ENCODE results near the gene SUPT20H.

SUPT20H gene

DNA sequence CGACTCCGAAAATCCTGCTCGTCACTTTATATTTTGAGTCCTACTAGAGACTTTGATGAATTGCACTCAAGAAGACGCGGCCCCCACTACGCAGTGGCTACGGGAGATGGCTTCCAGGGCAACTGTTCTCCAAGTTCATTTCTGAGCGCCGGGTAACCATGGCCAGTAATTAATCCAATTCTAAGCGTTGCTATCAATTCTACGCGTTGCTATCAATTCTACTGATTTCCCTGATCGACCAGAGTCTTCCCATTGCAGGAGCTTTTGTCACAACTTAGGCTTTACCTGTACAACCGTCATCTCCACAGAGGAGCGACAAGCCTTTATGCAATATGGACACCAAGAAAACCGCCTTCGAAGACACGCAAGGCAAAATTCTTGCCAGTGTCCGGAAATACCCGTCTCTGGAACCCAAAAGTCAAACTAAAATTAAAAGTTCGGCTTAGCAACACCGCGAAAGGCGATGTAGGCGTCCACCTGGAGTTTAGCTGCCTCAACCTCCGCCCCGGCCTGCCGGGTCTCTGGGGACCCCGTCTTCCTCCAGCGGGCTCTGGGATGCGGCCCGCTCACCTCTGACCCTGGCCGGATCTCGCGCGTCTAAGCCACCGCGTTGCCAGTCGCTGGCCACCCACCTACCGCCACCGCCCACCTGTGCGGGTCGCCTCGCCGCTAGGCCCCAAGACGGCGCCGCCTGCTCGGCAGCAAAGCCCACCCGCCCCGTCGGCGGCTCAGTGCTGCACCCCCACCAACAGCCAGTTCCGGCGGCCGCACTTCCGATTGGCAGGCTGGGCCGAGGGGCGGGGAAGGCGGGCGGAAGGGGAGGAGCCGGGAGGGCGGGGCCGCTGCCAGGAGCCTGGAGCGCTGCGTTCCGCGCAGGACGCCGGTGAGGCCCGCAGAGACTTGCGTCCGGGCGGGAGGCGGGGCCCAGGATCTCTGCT, at the start of gene SUPT20H:
TSS of gene SUPT20H (minus strand) at position 779 of the 938 bp plus-strand sequence. CDS start 8,198 bp downstream, outside the sequence.
- DNase-seq = peak; percentile 96

DNA sequence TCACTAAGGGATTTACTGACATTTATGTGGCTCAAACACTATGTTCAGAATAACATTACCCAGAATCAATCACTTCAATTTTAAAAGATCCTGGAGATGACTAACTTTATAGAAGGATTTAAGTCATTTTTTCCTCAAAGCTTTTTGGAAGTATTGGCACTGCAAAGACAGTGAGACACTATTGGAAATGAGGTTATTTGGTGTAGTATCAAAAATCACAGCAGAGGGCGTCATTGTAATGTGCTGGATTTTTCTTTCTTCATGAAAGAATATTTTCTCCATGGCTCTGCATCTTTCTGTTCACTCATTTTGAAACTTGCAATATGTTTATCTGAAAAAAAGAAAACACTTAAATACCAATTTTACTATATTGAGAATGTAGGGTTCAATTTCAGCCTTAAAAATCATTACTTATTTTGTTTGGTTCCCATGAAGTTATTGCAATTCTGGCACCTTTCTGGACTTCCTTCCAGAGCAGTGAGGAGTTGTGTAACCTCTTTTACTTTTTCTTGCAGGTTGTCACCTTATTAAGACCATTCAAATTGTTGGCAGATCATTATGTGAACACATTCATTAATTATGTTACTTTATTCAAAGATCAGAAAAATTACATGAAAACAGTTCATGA, 49.7 kb upstream of the SUPT20H start:
- no peak for DNase-seq

DNA sequence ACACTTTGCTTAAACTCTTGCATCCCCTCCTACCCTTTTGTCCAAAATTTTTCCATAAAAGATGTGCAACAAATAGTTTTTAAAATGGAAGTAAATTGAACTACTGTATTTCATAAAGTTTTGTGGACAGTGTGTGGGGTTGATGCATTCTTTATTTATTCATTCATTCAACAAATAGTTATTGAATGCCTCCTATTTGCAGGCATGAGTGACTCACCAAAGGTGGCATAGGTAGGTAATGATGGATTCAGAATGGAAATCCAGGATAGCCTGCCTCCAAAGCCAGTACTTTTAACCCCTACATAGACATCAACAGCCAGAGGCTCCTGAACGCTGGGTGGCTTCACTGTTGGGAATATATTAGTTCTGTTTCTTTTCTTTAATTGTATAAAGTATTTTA, 48.4 kb upstream of the SUPT20H start:
- no peak for DNase-seq

DNA sequence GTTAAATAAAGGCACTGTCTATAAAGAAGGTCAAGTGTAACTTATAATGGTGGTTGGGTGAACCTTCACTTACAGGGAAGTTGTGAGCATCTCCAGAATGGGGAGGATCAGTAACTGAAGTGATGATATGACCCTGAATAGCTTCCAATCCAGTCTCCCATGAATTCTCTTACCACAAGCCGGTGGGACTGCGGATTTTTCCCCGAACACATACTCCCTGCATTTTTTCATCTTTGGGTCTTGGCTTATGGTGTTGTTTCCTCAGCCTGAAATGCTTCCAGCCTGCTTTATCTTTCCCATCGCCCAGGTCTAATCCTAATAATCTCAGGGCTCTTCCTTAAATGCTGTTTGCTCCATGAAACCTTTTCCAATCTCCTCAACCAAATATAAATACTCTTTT, 48.0 kb upstream of the SUPT20H start:
- no peak for DNase-seq

DNA sequence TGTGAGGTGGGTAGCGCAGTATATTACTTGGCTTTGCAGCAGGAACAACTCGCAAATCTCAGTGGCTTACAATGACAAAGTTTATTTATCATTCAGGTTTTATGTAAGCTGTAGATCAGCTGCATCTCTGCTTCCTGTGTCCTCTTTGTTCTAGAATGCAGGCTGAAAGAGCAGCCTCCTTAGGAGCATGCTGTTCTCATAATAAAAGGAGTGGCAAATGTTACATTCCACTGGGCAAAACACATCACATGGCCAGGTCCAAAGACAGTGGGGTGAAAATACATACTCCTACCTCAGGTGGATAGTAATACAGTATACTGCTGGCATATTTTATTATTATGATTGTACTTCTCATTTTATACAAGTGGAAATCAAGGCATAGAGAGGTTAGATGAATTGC, 47.2 kb upstream of the SUPT20H start:
- DNase-seq = no peak

DNA sequence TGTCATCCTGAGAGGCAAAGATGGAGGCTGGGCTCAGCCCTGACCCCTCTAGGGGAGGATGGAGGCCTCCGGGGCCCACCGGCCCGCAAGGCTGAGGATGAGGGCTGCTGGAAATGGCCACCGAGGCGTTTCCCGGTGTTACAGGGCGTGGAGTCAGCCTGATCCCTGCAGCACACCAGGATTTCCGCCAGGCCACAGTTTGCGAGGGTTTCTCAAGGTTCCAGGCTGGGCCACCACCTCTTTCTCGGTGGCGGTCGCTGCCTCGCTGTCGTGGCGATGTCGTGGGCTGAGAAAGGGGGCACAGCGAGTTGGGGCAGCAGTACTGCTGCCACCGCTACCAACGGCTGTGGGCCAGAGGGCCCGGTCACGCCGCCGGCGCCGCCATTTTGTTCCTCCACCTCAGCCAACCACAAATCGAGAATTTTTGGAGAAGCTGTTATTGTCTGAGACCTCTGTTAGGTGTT, 45.8 kb upstream of the SUPT20H start, which contains the start of gene CSNK1A1L:
TSS of gene CSNK1A1L (minus strand) at position 414 of the 464 bp plus-strand sequence. CDS start at position 6, 408 bp downstream.
- no peak for DNase-seq

DNA sequence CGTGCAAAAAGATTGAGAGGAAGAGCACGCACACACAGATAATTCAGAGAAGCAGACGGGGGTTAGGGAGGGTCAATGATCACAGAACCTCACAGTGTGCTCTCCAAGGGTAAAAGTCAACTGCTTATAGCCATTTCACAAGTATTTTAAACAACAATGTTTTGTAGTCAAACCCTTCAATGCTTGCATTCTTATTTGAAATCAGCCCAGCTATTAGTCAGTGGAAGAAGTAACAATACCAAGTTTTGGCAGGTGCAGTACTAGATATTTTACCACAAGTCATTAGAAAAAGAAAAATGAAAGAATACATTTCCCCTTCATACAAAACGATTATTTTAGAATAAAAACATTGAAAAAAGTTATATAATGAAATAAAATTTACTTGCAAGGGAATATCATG, 43.4 kb upstream of the SUPT20H start:
- no peak for DNase-seq

DNA sequence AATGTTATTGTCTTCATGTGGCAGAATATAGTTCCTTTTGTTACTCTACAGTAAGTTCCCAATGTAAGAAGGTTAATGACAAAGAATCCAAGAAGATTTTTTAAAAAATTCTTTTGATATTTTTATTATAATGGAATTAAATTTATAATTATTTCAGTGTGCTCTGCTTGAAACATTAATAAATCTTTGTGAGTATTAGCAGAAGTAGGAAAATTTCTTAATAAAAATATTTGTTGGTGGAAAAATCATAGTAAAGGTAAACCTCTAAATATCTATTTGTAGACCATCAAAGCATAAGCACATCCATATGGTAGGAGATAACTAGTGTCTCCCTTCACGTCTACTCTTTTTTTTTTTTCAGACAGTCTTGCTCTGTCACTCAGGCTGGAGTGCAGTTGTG, 41.7 kb upstream of the SUPT20H start:
- DNase-seq = no peak

DNA sequence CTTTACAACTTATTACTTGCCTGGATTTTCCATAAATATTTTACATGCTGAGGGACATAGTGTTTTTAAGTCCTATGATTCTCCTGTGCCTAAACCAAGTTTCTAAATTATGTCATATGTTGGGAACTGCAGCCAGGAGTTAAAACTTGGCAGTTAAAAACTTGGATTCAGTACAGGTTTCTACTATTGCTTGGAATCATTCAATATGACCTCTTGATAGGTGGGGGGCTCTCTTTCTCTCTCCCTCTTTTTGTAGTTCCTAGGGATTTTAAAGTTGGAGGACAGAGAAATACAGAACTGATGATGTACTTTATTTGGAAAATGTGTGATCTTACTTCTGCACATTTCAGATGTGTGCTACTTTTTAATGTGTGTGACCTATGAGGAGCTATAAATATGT, 41.2 kb upstream of the SUPT20H start:
- DNase-seq = no peak

DNA sequence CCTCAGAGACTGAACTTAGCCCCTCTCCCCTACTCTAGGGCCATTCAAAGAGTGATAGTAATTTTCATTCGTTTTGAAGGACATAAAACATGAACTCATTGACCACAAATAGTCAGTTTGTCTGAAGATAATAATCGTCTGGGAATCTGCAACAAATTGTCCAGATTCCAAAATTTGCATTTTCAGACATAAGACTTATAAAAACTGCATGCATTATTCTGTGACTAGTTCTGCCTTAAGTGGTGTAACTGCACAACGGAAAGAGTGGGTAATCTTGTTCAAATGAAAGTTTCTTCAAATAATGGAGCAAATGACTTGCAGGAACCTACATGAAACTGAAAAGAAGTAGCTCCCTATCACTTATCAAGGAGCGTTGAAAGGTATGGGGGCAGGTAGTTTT, 37.6 kb upstream of the SUPT20H start:
- no peak for DNase-seq

DNA sequence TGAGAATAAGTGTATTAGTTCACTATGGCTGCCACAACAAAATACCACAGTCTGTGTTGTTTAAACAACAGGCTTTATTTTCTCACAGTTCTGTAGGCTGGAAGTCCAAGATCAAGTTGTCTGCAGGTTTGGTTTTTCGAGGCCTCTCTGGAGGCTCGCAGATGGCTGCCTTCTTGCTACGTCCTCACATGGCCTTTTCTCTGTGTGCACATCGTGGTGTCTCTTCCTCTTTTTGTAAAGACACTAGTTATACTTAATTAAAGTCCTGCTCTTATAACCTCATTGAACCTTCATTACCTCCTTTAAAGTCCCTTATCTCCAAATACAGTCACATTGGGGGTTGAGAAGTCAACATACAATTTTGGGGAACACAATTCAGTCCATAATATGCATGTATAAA, 35.4 kb upstream of the SUPT20H start:
- no peak for DNase-seq

DNA sequence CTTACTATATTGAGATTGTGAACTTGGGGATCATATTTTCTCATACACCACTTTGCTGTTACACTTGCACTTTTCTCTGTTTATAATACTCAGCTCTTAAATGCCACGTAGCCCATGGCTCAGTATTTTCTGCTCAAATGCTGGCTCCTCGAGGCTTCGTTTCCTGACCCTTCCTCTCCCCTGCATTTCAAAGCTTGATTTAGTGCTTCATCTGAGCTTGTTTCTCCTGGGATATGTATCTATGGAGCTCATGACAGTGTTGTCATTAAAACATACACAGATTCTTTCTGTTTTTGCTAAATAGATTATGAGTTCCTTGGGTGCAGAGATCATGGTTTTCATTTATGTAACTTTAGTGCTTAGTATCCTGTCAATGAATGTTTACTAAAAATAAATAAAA, 34.6 kb upstream of the SUPT20H start:
- no peak for DNase-seq

DNA sequence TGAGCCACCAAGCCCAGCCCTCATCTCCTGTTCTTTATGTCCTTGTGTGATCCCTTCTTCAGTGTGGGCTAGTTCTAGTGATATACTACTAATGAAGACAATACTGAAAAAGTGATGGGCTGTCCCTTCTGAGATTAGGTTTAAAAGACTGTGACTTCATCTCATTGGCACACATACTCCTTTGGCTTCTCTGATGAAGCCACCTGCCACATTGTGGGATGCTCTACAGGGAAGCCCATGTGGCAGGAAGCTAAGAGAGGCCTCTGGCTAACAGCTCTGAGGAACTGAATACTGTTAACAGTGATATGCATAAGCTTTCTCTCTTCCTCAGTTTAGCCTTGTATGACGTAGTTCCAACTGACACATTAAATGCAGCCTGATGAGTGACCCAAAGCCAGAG, 32.3 kb upstream of the SUPT20H start:
- DNase-seq = no peak

DNA sequence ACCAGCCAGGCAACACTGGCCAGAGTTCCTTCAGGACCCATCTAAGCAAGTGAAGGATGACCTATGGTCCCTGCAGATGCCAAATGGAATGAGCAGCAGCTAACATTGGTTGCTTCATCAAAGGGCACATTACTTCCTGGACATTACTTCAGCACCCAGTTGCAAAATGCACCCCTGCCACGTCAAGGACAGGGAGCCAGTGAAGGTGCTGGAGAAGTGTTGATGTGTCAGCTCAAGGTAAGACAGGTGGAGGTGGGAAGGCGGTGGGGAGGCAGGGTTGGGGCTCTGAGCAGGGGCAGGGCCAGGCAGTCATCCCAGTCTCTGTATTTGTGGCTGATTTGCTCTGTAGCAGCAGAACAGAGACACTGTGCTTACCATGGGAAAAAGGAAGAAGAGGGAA, 31.4 kb upstream of the SUPT20H start:
- DNase-seq = no peak

DNA sequence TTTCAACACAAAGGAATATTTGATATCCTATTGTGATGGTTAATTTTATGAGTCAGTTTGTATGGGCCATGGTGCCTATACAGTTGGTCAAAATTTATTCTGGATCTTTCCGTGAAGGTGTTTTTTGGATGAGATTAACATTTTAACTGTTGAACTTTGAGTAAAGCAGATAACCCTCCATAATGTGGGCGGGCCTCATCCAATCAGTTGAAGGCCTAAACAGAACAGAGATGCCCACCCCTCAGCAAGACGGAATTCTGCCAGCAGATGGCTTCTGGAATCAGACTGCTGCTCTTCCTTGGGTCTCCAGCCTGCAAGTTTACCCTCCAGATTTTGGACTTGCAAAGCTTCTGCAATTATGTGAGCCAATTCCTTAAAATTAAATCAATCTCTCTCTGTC, 30.0 kb upstream of the SUPT20H start:
- DNase-seq = no peak

DNA sequence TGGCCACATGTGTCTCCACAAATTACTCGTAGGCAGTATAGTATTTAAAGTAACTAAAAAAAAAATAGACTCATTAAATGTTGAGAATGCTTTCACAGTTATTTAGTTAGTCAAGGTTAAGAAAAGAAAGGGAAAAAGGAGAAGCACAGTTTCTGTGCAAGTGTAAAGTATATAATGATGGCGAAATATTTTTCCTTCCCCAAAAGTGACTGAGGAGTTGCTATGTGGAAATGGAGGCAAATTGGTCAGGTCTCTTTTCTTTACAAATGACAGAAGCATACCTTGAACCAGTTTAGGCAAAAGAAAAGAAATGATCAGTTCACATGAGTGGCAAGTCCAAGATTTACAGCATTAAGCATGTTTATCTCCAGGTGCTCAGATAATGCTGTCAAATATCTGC, 28.0 kb upstream of the SUPT20H start:
- DNase-seq = no peak

DNA sequence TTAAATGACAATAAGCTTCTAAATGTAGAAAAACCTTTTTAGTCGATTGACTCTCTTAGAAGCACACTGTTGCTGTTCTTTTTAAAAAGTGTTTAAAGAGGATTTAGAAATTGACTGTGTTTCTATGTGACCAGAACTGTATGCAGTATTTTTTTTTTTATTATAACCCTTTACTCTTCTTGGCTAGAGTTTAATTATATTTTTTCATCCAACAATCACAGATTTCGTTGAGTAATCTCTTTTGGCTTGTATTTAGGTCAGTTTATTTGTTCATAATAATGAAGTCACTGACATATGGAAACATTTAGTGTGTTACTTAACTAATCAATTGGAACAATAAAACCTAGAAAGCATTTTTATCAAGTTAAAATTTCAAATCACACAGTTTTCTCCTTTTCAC, 26.1 kb upstream of the SUPT20H start:
- no peak for DNase-seq

DNA sequence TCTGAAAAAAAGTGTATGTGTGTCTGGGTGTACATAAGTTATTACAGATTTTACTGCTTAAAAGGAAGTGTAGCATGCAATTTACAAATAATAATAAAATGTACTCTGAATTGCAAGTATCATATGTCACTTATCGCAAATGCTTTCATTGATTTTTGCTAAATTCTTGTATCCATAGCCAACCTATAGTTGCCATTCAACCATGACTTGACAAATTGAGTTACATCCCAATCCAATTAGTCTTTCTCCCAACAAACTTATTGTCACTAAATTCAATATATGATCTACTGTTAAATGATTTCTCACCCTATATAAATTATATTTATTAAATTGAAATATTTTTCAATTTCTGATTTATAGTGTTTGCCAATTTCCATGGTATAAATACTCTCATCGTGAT, 17.3 kb upstream of the SUPT20H start:
- no peak for DNase-seq

DNA sequence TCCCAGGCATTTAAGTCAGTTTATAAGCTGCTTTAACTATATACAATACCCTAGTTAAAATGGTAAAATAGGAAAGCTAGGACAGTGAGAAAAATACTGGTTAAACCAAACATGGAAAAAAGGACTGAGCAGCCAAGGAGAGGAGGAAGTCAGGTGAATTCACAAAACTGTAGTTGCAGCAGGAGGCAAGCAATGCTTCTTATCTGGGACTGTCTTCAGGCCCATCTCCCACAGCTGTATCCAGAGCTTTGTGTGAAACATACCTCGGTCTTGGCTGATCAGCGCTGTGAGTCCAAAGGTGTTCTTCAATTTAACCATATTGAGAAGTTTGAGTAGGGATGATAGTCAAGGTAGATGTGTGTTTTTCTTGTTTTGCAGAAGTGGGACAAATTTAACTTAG, 15.7 kb upstream of the SUPT20H start:
- DNase-seq = no peak

DNA sequence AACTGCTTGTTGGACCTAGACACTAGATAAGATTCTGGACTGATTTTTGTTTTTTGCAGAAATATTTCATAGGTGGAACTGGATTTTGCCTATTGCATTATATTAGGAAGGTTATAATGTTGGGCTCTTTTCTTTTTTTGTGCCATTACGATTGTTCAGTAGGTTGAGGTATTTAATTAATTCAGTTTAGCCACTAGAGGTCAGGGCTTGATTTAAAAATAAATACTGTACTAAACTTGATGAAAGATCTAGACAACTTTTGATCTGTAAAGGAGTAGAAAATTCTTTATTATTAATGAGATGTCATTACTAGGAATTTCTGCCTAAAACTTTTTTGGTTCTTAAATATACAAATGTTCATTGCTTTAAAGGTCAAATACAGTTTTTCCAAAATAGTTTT, 15.2 kb upstream of the SUPT20H start:
- peak; percentile 13 for DNase-seq

DNA sequence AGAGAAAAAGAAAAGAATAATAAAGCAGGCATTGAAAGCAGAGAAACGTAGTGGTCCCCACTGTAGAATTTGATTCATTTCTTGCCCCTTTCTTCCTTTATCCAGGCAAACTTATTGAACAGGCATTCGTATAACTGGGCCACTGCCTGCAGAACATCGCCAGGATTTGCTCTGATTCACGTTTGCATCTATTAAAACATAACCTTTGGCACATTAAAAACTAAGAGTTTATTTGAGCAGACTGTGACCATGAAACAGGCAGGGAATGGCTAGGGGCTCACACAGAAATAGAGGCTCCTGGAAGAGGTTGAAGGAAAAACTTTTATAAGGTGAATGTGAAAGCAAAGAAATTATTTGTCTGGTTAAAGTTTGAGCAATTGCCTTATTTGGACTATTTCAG, 12.5 kb upstream of the SUPT20H start:
- DNase-seq = no peak

DNA sequence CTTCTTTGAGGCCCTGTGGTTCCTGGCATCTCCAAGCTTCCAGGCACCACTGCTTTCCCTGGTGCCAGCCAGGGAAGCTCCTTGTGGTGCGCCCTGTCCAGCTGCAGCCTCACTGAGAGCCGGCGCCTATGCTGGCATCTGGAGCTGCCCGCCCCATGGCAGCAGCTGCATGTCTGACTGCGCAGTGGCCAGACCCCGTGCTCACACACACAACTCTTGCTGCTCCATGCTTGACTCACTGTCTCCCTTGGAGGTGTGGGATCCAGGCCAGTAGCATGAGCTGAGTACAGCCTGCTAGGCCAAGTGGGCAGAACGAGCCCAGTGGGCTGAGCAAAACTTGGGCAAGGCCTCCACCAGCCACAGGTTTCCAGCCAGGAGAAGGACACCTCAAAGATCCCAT, 11.5 kb upstream of the SUPT20H start:
- no peak for DNase-seq

DNA sequence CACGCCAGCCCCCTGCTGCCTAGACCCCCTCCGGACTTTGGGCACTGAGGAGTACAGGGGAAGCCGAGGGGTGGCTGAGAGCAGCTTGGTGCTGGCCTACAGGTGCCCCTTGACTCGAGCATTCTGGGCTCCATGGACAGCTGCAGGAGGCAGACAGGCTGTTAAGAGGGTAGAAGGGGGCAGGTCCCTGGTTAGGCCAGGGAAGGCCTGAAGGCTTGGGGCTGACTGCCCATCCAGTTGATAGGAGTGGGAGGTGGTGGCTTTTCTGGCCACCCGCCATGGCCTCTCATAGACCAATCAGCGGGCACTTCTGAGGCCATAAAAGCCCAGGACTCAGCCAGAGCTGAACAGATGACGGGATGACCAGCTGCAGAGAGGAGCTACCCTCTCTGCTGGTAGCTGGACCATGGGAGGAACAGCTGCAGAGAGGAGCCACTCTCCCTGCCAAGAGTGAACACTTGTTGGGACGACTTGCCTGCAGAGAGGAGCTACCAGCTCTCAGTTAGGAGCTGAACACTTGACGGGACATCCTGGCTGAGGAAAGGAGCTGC, 10.7 kb upstream of the SUPT20H start:
- no peak for DNase-seq

DNA sequence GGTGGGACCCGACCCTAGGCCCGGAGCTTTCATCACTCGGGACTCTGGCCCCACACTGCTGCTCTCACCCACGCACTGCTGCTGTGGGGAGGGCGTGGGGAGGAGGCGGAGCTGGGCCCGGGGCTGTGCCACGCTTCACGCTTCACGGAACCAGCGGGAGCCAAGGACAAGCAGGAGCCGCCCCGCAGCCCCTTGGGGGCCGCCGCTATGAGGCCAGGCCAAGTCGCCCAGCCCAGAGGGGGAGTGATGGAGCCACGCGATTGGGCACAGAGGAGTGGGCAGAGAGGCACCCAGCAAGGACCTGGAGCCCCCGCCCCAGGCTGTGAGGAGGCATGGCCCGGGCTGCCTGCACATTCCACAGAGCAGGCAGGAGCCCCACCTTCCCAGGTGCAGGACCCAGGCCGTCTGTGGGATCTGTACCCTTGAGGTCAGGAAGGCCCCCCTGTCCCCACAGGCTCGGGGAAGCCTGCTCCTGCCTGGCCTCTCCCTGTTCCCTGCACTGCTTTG, 10.2 kb upstream of the SUPT20H start:
- no peak for DNase-seq

Data from activated CD4-positive, alpha-beta T cell treated with anti-CD3 and anti-CD28 coated beads, Interleukin-2, Interleukin-6, amounts not matched to agents 100 ng/mL and 50 ng/mL, durations not matched to agents 16 hours and 8 hours (primary cell).